ACC112 (cell line): ENCODE measurements around the gene NDUFA3.
A peak's percentile ranks its signal among the peaks of the same experiment; 100 is the strongest.

Experiments used
- H2AFZ ChIP-seq: fragments of 200-600 bp; sonication (generic); one replicate; pipeline ENCODE4 v1.6.0; 2017; ENCODE audit warnings: antibody characterized with exemption, low read length; ENCODE audit not compliant: unreplicated experiment
- H3K27ac ChIP-seq: fragments of 200-600 bp; sonication (generic); 2 replicates; pipeline ENCODE4 v1.5.1; 2014; ENCODE audit warnings: low read depth, mild to moderate bottlenecking, antibody characterized with exemption, low read length, moderate library complexity
- H3K27me3 ChIP-seq: fragments of 200-600 bp; sonication (generic); 2 replicates; pipeline ENCODE4 v1.6.1; 2014; ENCODE audit warnings: mild to moderate bottlenecking, antibody characterized with exemption, low read length, moderate library complexity, mixed read lengths; ENCODE audit not compliant: insufficient read depth
- H3K36me3 ChIP-seq: fragments of 200-600 bp; sonication (generic); 2 replicates; pipeline ENCODE4 v1.6.1; 2016; ENCODE audit warnings: mild to moderate bottlenecking, antibody characterized with exemption, low read length, moderate library complexity, mixed read lengths; ENCODE audit not compliant: insufficient read depth
- H3K4me1 ChIP-seq: fragments of 200-600 bp; sonication (generic); one replicate; pipeline ENCODE4 v1.6.1; 2016; ENCODE audit warnings: low read length, mixed read lengths; ENCODE audit not compliant: insufficient read depth, unreplicated experiment, control insufficient read depth
- H3K4me3 ChIP-seq: fragments of 200-600 bp; sonication (generic); 2 replicates; pipeline ENCODE4 v1.5.1; 2014; ENCODE audit warnings: mild to moderate bottlenecking, low read depth, low read length
- H3K79me2 ChIP-seq: fragments of 200-600 bp; sonication (generic); one replicate; pipeline ENCODE4 v1.6.0; 2016; ENCODE audit warnings: low read length; ENCODE audit not compliant: control insufficient read depth, unreplicated experiment, insufficient read depth

Gene NDUFA3

DNA sequence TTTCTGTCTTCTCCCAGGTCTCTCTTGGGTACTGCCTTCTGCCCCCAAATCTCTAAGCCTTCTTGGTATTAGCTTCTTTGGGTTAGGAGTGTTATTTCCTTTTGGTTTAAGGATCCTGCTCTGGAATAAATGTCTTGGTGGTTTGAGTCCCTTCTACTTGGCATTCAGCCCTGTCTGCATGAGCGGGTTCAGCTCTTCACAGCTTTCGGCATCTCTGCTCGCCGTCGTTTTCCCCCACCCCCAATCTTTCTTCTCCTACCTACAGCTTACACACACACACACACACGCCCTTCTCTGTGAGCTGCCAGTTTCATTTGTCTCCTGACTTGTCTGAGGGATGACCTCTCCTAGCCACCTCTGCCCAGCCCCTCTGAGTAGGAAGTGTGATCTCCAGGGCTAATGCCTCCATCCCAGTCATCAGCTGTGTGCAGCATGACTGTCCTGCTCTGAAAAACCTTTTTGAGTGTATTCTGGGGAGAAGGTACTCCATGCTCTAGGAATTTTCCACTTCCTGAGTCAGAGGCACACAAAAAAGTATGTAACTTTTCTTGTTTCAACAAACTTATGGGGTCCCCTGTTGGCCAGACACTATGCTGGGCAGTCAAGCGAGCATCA, 39.6 kb downstream of the NDUFA3 start:
- no peak overlapping the region for H2AFZ ChIP-seq
- H3K27ac ChIP-seq, result no peak overlapping the region
- 0 out of 2 replicates have a peak, but pooled peaks cover 3% of the 10 kb centered on the region for H3K36me3 ChIP-seq
- H3K4me1 ChIP-seq, result no peaks in the 10 kb centered on the region
- H3K27me3 ChIP-seq, result no peaks in the 10 kb centered on the region
- peaks cover 47% of the 10 kb centered on the region for H3K79me2 ChIP-seq
- H3K4me3 ChIP-seq, result no peak overlapping the region

DNA sequence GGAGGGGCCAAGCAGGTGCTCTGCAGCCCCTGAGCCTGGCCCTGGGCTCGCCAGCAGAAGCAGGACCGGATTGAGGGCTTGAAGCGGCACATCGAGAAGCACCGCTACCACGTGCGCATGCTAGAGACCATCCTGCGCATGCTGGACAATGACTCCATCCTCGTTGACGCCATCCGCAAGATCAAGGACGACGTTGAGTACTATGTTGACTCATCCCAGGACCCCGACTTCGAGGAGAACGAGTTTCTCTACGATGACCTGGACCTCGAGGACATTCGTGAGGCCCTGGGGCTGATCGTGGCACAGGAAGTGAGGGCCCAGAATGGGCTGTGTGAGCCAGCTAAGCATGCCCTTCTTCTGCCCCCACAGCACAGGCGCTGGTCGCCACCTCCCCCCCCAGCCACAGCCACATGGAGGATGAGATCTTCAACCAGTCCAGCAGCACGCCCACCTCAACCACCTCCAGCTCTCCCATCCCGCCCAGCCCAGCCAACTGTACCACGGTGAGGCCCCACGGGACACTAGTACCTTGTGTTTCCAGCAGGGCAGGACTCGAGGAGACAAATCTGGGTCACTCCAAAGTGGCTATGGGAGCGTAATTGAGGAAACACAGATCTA, 43.0 kb downstream of the NDUFA3 start:
- Histone ChIP-seq H2AFZ (no peak overlapping the region), H3K36me3 (0 out of 2 replicates have a peak, but pooled peaks cover 3% of the 10 kb centered on the region), H3K4me3 (no peak overlapping the region), H3K27me3 (no peaks in the 10 kb centered on the region), H3K4me1 (no peaks in the 10 kb centered on the region), H3K27ac (no peak overlapping the region), H3K79me2 (peaks cover 18% of the 10 kb centered on the region)

- H3K79me2 ChIP-seq, result peaks cover 1% of the 10 kb centered on the region
- 0 out of 2 replicates have a peak, but pooled peaks cover 3% of the 10 kb centered on the region for H3K36me3 ChIP-seq
- no peak overlapping the region for H2AFZ ChIP-seq
- H3K27me3 ChIP-seq, result no peaks in the 10 kb centered on the region
- no peaks in the 10 kb centered on the region for H3K4me1 ChIP-seq
- H3K4me3 ChIP-seq, result no peak overlapping the region
- H3K27ac ChIP-seq, result no peak overlapping the region
These were observed 45.0 kb downstream of the NDUFA3 start for GRCh38 chr19:54147676-54148075.

DNA sequence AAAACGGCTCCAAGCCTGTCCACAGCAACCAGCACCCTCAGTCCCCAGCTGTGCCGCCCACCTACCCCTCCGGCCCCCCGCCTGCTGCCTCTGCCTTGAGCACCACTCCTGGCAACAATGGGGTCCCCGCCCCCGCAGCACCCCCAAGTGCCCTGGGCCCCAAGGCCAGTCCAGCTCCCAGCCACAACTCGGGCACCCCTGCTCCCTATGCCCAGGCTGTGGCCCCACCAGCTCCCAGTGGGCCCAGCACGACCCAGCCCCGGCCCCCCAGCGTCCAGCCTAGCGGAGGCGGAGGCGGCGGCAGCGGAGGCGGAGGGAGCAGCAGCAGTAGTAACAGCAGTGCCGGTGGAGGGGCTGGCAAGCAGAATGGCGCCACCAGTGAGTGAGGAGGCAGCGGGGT, 45.5 kb downstream of the NDUFA3 start:
- no peak overlapping the region for H2AFZ ChIP-seq
- no peaks in the 10 kb centered on the region for H3K79me2 ChIP-seq
- H3K36me3 ChIP-seq, result 0 out of 2 replicates have a peak, but pooled peaks cover under 1% of the 10 kb centered on the region
- H3K27me3 ChIP-seq, result no peaks in the 10 kb centered on the region
- no peak overlapping the region for H3K4me3 ChIP-seq
- H3K27ac ChIP-seq, result no peak overlapping the region
- H3K4me1 ChIP-seq, result no peaks in the 10 kb centered on the region

- H3K4me1 ChIP-seq, result no peaks in the 10 kb centered on the region
- no peak overlapping the region for H2AFZ ChIP-seq
- H3K79me2 ChIP-seq, result no peaks in the 10 kb centered on the region
- H3K4me3 ChIP-seq, result no peak overlapping the region
- no peaks in the 10 kb centered on the region for H3K36me3 ChIP-seq
- no peaks in the 10 kb centered on the region for H3K27me3 ChIP-seq
- H3K27ac ChIP-seq, result no peak overlapping the region
These were observed 46.6 kb downstream of the NDUFA3 start for GRCh38 chr19:54149021-54149812.

DNA sequence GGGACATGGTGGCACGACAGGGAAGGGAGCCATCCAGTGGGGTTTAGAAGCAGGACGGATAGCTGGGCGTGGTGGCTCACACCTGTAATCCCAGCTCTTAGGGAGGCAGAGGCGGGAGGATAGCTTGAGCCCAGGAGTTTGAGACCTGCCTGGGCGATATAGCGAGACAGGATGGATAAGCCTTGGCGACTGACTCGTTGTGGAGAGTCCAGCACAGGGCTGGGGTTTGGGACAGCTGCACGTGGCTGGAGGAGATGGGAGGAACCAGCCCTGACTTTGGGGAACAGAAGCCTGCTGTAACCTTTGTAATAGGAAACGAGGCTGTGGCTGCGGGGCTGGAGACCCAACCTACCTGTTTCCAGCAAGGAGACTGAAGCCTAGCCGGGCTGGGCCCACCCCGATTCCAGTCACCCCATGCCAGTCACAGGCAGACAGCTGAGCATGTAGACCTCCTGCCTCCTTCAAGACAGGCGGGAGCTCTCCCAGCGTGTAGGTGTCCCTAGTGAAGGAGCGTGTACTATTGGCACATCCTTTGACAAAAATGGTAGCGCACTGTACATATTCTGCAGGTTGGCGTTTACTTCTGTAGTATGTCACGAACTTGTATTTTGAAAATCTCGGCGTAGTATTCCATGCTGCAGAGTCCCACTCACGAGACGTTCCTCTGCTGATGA, 48.8 kb downstream of the NDUFA3 start:
- Histone ChIP-seq H3K4me1 (no peaks in the 10 kb centered on the region), H3K79me2 (no peaks in the 10 kb centered on the region), H2AFZ (no peak overlapping the region), H3K4me3 (no peak overlapping the region), H3K27me3 (no peaks in the 10 kb centered on the region), H3K27ac (no peak overlapping the region), H3K36me3 (no peaks in the 10 kb centered on the region; the same call in 1 of the 2 replicates)

DNA sequence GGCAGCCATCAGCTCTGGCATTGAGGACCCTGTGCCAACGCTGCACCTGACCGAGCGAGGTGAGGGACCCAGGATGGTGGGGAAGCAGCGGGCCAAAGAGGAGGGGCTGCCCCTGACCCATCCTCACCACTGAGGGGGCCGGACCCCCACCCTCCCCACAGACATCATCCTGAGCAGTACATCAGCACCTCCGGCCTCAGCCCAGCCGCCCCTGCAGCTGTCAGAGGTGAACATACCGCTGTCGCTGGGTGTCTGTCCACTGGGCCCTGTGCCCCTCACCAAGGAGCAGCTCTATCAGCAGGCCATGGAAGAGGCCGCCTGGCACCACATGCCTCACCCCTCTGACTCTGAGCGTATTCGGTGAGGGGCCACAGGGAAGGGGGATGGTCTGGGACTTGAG, 49.6 kb downstream of the NDUFA3 start:
- H3K4me3 ChIP-seq, result no peak overlapping the region
- H2AFZ ChIP-seq, result no peak overlapping the region
- H3K36me3 ChIP-seq, result no peaks in the 10 kb centered on the region; the same call in 1 of the 2 replicates
- no peaks in the 10 kb centered on the region for H3K79me2 ChIP-seq
- no peaks in the 10 kb centered on the region for H3K27me3 ChIP-seq
- H3K4me1 ChIP-seq, result no peaks in the 10 kb centered on the region
- no peak overlapping the region for H3K27ac ChIP-seq

- H3K4me1 ChIP-seq, result no peaks in the 10 kb centered on the region
- peak overlapping the region; percentile 47; the same call in 1 of the 2 replicates for H3K27ac ChIP-seq
- no peaks in the 10 kb centered on the region for H3K27me3 ChIP-seq
- H3K79me2 ChIP-seq, result no peaks in the 10 kb centered on the region
- H3K4me3 ChIP-seq, result no peak overlapping the region
- H3K36me3 ChIP-seq, result no peaks in the 10 kb centered on the region; the same call in 1 of the 2 replicates
- no peak overlapping the region for H2AFZ ChIP-seq
These were observed 50.3 kb downstream of the NDUFA3 start for GRCh38 chr19:54152878-54153524.

GRCh38 chr19:54153731-54154326, 51.2 kb downstream of the NDUFA3 start:
- H3K36me3 ChIP-seq, result no peaks in the 10 kb centered on the region; the same call in 1 of the 2 replicates
- peak overlapping the region; percentile 47; the same call in 1 of the 2 replicates for H3K27ac ChIP-seq
- peaks cover 5% of the 10 kb centered on the region for H3K4me1 ChIP-seq
- no peaks in the 10 kb centered on the region for H3K27me3 ChIP-seq
- H3K79me2 ChIP-seq, result peaks cover 3% of the 10 kb centered on the region
- H2AFZ ChIP-seq, result no peak overlapping the region
- H3K4me3 ChIP-seq, result no peak overlapping the region
